Fibroblast of lung (primary cell): ENCODE data around the gene BCL2. TPM values are rescaled to one million over a fixed set of nuclear protein-coding genes. Genes with fewer than 3 reads are reported as not detected.

Source experiments
- DNase-seq, 2 donors: peaks; one replicate each; pipeline versions ENCODE4 v3.0.0 to v3.0.0-alpha.2; 2010; ENCODE audit warnings: low read depth in 2 of 2
- H2AFZ ChIP-seq: 2 replicates; pipeline ENCODE4 v1.5.1; 2012; ENCODE audit warnings: low read length, control low read depth, inconsistent platforms
- H3K27ac ChIP-seq: 2 replicates; pipeline ENCODE4 v1.5.1; 2011; ENCODE audit warnings: low read length, control low read depth; ENCODE audit not compliant: insufficient read depth
- H3K27me3 ChIP-seq: 2 replicates; pipeline ENCODE4 v1.5.1; 2011; ENCODE audit warnings: mild to moderate bottlenecking, low read length; ENCODE audit not compliant: control insufficient read depth, insufficient read depth
- H3K36me3 ChIP-seq: 2 replicates; pipeline ENCODE4 v1.5.1; 2011; ENCODE audit warnings: low read length; ENCODE audit not compliant: control insufficient read depth, insufficient read depth
- H3K4me1 ChIP-seq: 2 replicates; pipeline ENCODE4 v1.5.1; 2011; ENCODE audit warnings: low read length; ENCODE audit not compliant: control insufficient read depth, insufficient read depth; ENCODE audit errors: extremely low read depth
- H3K4me2 ChIP-seq: 2 replicates; pipeline ENCODE4 v1.5.1; 2011; ENCODE audit warnings: low read length, control low read depth; ENCODE audit not compliant: insufficient read depth; ENCODE audit errors: extremely low read depth
- H3K4me3 ChIP-seq, 4 experiments: fragments of 200-600 bp in 1 of 4; sonication (generic) in 1 of 4; replicated peaks in 1 of 4; 2 replicates each; pipeline ENCODE4 v1.5.1; 2011 to 2016; ENCODE audit warnings: low read length in 4 of 4, low read depth in 3 of 4, mild to moderate bottlenecking in 3 of 4, control low read depth in 2 of 4, inconsistent platforms in 1 of 4, mixed read lengths in 1 of 4; ENCODE audit not compliant: insufficient read depth in 1 of 4; ENCODE audit errors: control extremely low read depth in 1 of 4
- H3K79me2 ChIP-seq: 2 replicates; pipeline ENCODE4 v1.5.1; 2012; ENCODE audit warnings: mild to moderate bottlenecking, low read length, inconsistent platforms; ENCODE audit not compliant: control insufficient read depth, insufficient read depth
- H3K9ac ChIP-seq: 2 replicates; pipeline ENCODE4 v1.5.1; 2011; ENCODE audit warnings: mild to moderate bottlenecking, low read length, control low read depth; ENCODE audit not compliant: insufficient read depth
- H3K9me3 ChIP-seq: 2 replicates; pipeline ENCODE4 v1.5.1; 2012; ENCODE audit warnings: low read depth, low read length; ENCODE audit not compliant: control insufficient read depth, insufficient read depth
- H4K20me1 ChIP-seq: 2 replicates; pipeline ENCODE4 v1.5.1; 2011; ENCODE audit warnings: low read length; ENCODE audit not compliant: control insufficient read depth, insufficient read depth; ENCODE audit errors: extremely low read depth
- CTCF ChIP-seq, 2 donors: IDR thresholded peaks in 1 of 2; conservative IDR thresholded peaks in 1 of 2; 1 replicate in 1 of 2; 2 replicates in 1 of 2; pipeline ENCODE4 v1.5.1; 2011 to 2012; ENCODE audit warnings: low read length in 2 of 2, control low read depth in 1 of 2, inconsistent platforms in 1 of 2, low read depth in 1 of 2, mild to moderate bottlenecking in 1 of 2
- EZH2 ChIP-seq: IDR thresholded peaks from 2 replicates; pipeline ENCODE4 v1.5.1; 2012; ENCODE audit warnings: low read length, control low read depth, mild to moderate bottlenecking; ENCODE audit errors: missing control alignments
- polyA plus RNA-seq, 2 donors: library from polyadenylated mRNA; depleted of rRNA in 1 of 2; stranded (reverse) in 1 of 2; unstranded in 1 of 2; fragments of >200 nt; gene quantifications; 2 replicates each; pipeline ENCODE4 v1.2.1, GENCODE V29; 2011 to 2012; ENCODE audit warnings: missing spikeins in 1 of 2
- total RNA-seq: library from RNA; depleted of rRNA; stranded (reverse); fragments of >200 nt; gene quantifications from 2 replicates; pipeline ENCODE4 v1.2.1, GENCODE V29; 2014

The BCL2 gene
- total and polyA plus RNA-seq, 2 donors (not counting 1 experiment from before 2014, with no cell fraction given) = 1.5 to 3.6 TPM

DNA sequence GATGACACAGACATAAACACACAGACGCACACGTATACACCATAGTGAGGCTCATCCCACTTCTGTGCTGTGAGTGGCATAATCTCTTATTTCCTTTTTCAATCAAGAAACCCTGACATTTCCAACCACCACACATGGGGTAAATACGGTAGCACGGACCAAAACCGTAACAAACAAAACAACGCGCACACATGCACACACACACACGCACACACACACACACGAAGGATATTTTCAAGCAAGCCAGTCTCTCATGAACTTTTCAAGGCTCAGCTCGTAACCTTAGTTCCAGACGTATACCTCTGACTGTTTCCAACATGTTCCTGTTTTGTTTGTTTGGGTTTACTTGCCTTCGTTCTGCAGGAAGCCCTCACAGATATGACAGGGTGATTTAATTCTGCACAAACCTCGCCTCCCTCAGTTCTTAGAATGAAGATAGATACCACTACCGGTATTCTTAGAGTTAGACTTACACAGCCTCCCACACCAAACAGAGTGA lies 119.8 kb downstream of the BCL2 start:
- no peak overlapping the region for H3K4me3 ChIP-seq
- DNase-seq = no peak
- no peak overlapping the region for H3K4me2 ChIP-seq
- H3K36me3 ChIP-seq = no peaks in the 10 kb centered on the region
- no peaks in the 10 kb centered on the region for H4K20me1 ChIP-seq
- H3K9me3 ChIP-seq = no peaks in the 10 kb centered on the region
- no peaks in the 10 kb centered on the region for H3K4me1 ChIP-seq
- no peak overlapping the region for H3K9ac ChIP-seq
- no peak overlapping the region for H3K27ac ChIP-seq
- no peaks in the 10 kb centered on the region for H3K79me2 ChIP-seq
- TF ChIP-seq CTCF (conservative IDR thresholded peaks at IDR 0.05 in 1 of 2, IDR thresholded peaks at IDR 0.05 in 1 of 2; ENCODE audit: low read depth in 1 of 2, low read length in 2 of 2) (no peak), EZH2 (no peak)
- H2AFZ ChIP-seq = no peak overlapping the region
- no peaks in the 10 kb centered on the region for H3K27me3 ChIP-seq

- H3K9ac ChIP-seq = no peak overlapping the region
- no peak for DNase-seq
- no peaks in the 10 kb centered on the region for H4K20me1 ChIP-seq
- no peak for TF ChIP-seq CTCF (conservative IDR thresholded peaks at IDR 0.05 in 1 of 2, IDR thresholded peaks at IDR 0.05 in 1 of 2; ENCODE audit: low read depth in 1 of 2, low read length in 2 of 2)
- TF ChIP-seq EZH2 = no peak
- H3K4me3 ChIP-seq = no peak overlapping the region
- H3K36me3 ChIP-seq = no peaks in the 10 kb centered on the region
- no peak overlapping the region for H3K27ac ChIP-seq
- no peaks in the 10 kb centered on the region for H3K4me1 ChIP-seq
- no peaks in the 10 kb centered on the region for H3K27me3 ChIP-seq
- H3K4me2 ChIP-seq = no peak overlapping the region
- H3K79me2 ChIP-seq = no peaks in the 10 kb centered on the region
- H3K9me3 ChIP-seq = no peaks in the 10 kb centered on the region
- no peak overlapping the region for H2AFZ ChIP-seq
Measured at GRCh38 chr18:63198868-63199742, 120.5 kb downstream of the BCL2 start.

GRCh38 chr18:63198098-63198760 lies 121.3 kb downstream of the BCL2 start:
- Histone ChIP-seq H3K27ac (no peak overlapping the region), H3K9ac (no peak overlapping the region), H3K4me3 (no peak overlapping the region), H3K4me2 (no peak overlapping the region), H3K36me3 (no peaks in the 10 kb centered on the region), H2AFZ (no peak overlapping the region), H3K27me3 (no peaks in the 10 kb centered on the region), H4K20me1 (no peaks in the 10 kb centered on the region), H3K9me3 (no peaks in the 10 kb centered on the region), H3K4me1 (no peaks in the 10 kb centered on the region), H3K79me2 (no peaks in the 10 kb centered on the region)
- TF ChIP-seq EZH2 (no peak), CTCF (conservative IDR thresholded peaks at IDR 0.05 in 1 of 2, IDR thresholded peaks at IDR 0.05 in 1 of 2; ENCODE audit: low read depth in 1 of 2, low read length in 2 of 2) (no peak)
- DNase-seq = no peak
